Measurements from ENCODE around the gene GUCA2B. TPM values are rescaled to one million over a fixed set of nuclear protein-coding genes. Genes with fewer than 3 reads are reported as not detected.

Gene GUCA2B
- total and polyA plus RNA-seq, 2 experiments from 2014 or later = 0.71 TPM; not detected in 1

Other genes with a start within 250 kb of the GUCA2B start
- 0.57 and 2.3 TPM in 2 replicates for gene HIVEP3, start 234.5 kb upstream of the GUCA2B start, total RNA-seq
- gene HIVEP3, start 234.5 kb upstream of the GUCA2B start, polyA plus RNA-seq = 4.0 and 5.9 TPM in 2 replicates
- 6.5 and 13.5 TPM in 2 replicates for gene GUCA2A, start 11.3 kb downstream of the GUCA2B start, total RNA-seq
- 8.7 and 11.0 TPM in 2 replicates for gene GUCA2A, start 11.3 kb downstream of the GUCA2B start, polyA plus RNA-seq
- gene FOXJ3, start 181.8 kb downstream of the GUCA2B start, total RNA-seq = 39.0 and 47.9 TPM in 2 replicates
- gene FOXJ3, start 181.8 kb downstream of the GUCA2B start, polyA plus RNA-seq = 17.6 and 19.0 TPM in 2 replicates
- gene RIMKLA, start 227.4 kb downstream of the GUCA2B start, total RNA-seq = 1.1 and 1.4 TPM in 2 replicates
- gene RIMKLA, start 227.4 kb downstream of the GUCA2B start, polyA plus RNA-seq = 0.66 and 2.3 TPM in 2 replicates

Data from hepatocyte (in vitro differentiated cells).